Left ventricle myocardium inferior (tissue), 1 donor: ENCODE data around the gene LONRF3. TPM values are rescaled to one million over a fixed set of nuclear protein-coding genes. Genes with fewer than 3 reads are reported as not detected.

Experiments
- DNase-seq: peaks from one replicate; pipeline ENCODE4 v3.0.0-alpha.2; 2020
- H3K27ac ChIP-seq: fragments of 200-600 bp; replicated peaks from 2 replicates; pipeline ENCODE4 v1.8.0; 2021
- H3K27me3 ChIP-seq: fragments of 200-600 bp; 2 replicates; pipeline ENCODE4 v1.8.0; 2021; ENCODE audit warnings: low read depth
- H3K36me3 ChIP-seq: fragments of 200-600 bp; 2 replicates; pipeline ENCODE4 v1.8.0; 2021
- H3K4me1 ChIP-seq: fragments of 200-600 bp; 2 replicates; pipeline ENCODE4 v1.8.0; 2021
- H3K4me3 ChIP-seq: fragments of 200-600 bp; 2 replicates; pipeline ENCODE4 v1.8.0; 2021; ENCODE audit warnings: mild to moderate bottlenecking, moderate library complexity
- H3K9me3 ChIP-seq: fragments of 200-600 bp; replicated peaks from 2 replicates; pipeline ENCODE4 v1.8.0; 2021
- CTCF ChIP-seq: fragments of 200-600 bp; IDR thresholded peaks from 2 replicates; pipeline ENCODE4 v1.8.0; 2021; ENCODE audit warnings: antibody characterized with exemption, mild to moderate bottlenecking, borderline replicate concordance
- intact Hi-C: fragments of 100-400 bp; cut with micrococcal nuclease; formaldehyde crosslinking; loops from one replicate; pipeline ENCODE4 v1.11.0; 2022
- long read RNA-seq: library from polyadenylated mRNA; unstranded; transcript quantifications from one replicate; pipeline ENCODE4 v2.0.0, GENCODE V29; 2021
- total RNA-seq: library from RNA; stranded (reverse); fragmentation: NEBNext Ultra II Directional; extraction: Animal tissue kit (Norgen Biotek cat#: 25700); gene quantifications from one replicate; pipeline ENCODE4 v1.2.1, GENCODE V29; 2021
- donor health status: DM: no; HTN: yes; CAD: no; lungs with severe emphysema.

LONRF3 gene
- total RNA-seq, result 0.93 TPM
- long read RNA-seq, partial matches to known transcripts, result 0 of 1 reads
- long read RNA-seq, other reads (novel, unspliced or antisense), result 1 of 1 reads

GRCh38 chrX:118974088-118974907 is at the start of gene LONRF3:
Gene LONRF3, plus strand, starts transcription at chrX:118974618. Its CDS starts 163 bp downstream, at chrX:118974781.
- H3K4me1 ChIP-seq, result peaks cover 22% of the 10 kb centered on the region
- TF ChIP-seq CTCF, result no peak
- peak within 1 kb of the TSS; percentile 67 for H3K27ac ChIP-seq
- no peaks in the 10 kb centered on the region for H3K27me3 ChIP-seq
- H3K4me3 ChIP-seq, result peak within 1 kb of the TSS; percentile 70
- DNase-seq, result peak; percentile 73
- no peaks in the 10 kb centered on the region for H3K9me3 ChIP-seq
- intact Hi-C loops, result no loop called here
- no peaks in the 10 kb centered on the region for H3K36me3 ChIP-seq

GRCh38 chrX:118928151-118928550 is 46.3 kb upstream of the LONRF3 start:
- Histone ChIP-seq H3K27me3 (no peaks in the 10 kb centered on the region), H3K4me3 (no peak overlapping the region), H3K36me3 (no peaks in the 10 kb centered on the region), H3K27ac (no peak overlapping the region), H3K9me3 (no peaks in the 10 kb centered on the region), H3K4me1 (no peaks in the 10 kb centered on the region)
- no peak for DNase-seq
- no peak for TF ChIP-seq CTCF
- intact Hi-C loops, result no loop called here

- intact Hi-C loops, result no loop called here
- no peaks in the 10 kb centered on the region for H3K27me3 ChIP-seq
- no peak overlapping the region for H3K4me3 ChIP-seq
- no peaks in the 10 kb centered on the region for H3K36me3 ChIP-seq
- H3K4me1 ChIP-seq, result no peaks in the 10 kb centered on the region
- H3K27ac ChIP-seq, result no peak overlapping the region
- H3K9me3 ChIP-seq, result no peaks in the 10 kb centered on the region
- no peak for DNase-seq
- TF ChIP-seq CTCF, result no peak
These were observed 39.1 kb upstream of the LONRF3 start for GRCh38 chrX:118935352-118935751.

GRCh38 chrX:118941147-118941546 is 33.3 kb upstream of the LONRF3 start:
- no peaks in the 10 kb centered on the region for H3K4me1 ChIP-seq
- H3K9me3 ChIP-seq, result no peaks in the 10 kb centered on the region
- intact Hi-C loops, result no loop called here
- H3K36me3 ChIP-seq, result no peaks in the 10 kb centered on the region
- no peaks in the 10 kb centered on the region for H3K27me3 ChIP-seq
- TF ChIP-seq CTCF, result no peak
- DNase-seq, result no peak
- H3K27ac ChIP-seq, result no peak overlapping the region
- H3K4me3 ChIP-seq, result no peak overlapping the region

GRCh38 chrX:118943102-118943501 is 31.3 kb upstream of the LONRF3 start:
- no peak for DNase-seq
- TF ChIP-seq CTCF, result no peak
- Histone ChIP-seq H3K4me1 (no peaks in the 10 kb centered on the region), H3K27me3 (no peaks in the 10 kb centered on the region), H3K4me3 (no peak overlapping the region), H3K9me3 (no peaks in the 10 kb centered on the region), H3K36me3 (no peaks in the 10 kb centered on the region), H3K27ac (no peak overlapping the region)
- intact Hi-C loops, result no loop called here
